GM19240 (cell line): ENCODE data around the gene SLC25A33.
A peak's percentile ranks its signal among the peaks of the same experiment; 100 is the strongest.
"Not testable (repeated sequence)": the region's sequence is repeated elsewhere in the genome, so short reads cannot be mapped to it uniquely, and the experiment has no call there.

Source experiments
- DNase-seq: peaks from one replicate; pipeline ENCODE4 v3.0.0; 2011; ENCODE audit warnings: low spot score; ENCODE audit not compliant: insufficient read length

Gene SLC25A33

GRCh38 chr1:9618909-9619679, 79.8 kb downstream of the SLC25A33 start:
- DNase-seq, result no peak

DNA sequence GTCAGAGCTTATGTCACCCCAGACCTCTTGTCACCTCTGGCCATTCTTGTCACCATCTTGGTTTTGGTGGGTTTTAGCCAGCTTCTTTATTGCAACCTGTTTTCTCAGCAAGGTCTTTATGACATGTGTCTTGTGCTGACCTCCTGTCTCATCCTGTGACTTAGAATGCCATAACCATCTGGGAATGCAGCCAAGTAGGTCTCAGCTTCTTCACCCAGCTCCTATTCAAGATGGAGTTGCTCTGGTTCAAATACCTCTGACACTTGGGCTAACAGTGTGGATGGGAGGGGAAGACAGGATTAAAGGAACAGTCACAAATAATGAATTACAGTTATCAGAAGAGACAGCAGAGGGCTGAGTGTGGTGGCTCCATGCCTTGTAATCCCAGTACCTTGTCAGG, 81.8 kb downstream of the SLC25A33 start:
- DNase-seq, result no peak

DNA sequence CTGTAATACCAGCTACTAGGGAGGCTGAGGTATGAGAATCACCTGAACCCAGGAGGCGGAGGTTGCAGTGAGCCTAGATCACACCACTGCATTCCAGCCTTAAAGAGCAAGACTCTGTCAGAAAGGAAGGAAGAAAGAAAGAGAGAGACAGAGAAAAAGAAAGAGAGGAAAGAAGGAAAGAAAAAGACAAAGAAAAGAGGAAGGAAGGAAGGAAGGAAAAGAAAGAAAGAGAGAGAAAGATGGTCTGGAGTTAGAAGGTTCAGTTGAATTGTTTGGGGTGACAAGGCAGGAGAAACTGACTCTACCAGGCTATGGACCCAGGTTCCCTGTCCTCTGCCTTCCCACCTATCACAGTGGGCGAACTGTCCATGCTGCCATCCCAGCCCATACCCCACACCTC, 84.8 kb downstream of the SLC25A33 start:
- DNase-seq, result no peak

GRCh38 chr1:9625030-9625429, 85.8 kb downstream of the SLC25A33 start:
- DNase-seq, result not testable (repeated sequence)

- DNase-seq, result peak; percentile 61
Observed at GRCh38 chr1:9626201-9626608, 86.9 kb downstream of the SLC25A33 start.

DNA sequence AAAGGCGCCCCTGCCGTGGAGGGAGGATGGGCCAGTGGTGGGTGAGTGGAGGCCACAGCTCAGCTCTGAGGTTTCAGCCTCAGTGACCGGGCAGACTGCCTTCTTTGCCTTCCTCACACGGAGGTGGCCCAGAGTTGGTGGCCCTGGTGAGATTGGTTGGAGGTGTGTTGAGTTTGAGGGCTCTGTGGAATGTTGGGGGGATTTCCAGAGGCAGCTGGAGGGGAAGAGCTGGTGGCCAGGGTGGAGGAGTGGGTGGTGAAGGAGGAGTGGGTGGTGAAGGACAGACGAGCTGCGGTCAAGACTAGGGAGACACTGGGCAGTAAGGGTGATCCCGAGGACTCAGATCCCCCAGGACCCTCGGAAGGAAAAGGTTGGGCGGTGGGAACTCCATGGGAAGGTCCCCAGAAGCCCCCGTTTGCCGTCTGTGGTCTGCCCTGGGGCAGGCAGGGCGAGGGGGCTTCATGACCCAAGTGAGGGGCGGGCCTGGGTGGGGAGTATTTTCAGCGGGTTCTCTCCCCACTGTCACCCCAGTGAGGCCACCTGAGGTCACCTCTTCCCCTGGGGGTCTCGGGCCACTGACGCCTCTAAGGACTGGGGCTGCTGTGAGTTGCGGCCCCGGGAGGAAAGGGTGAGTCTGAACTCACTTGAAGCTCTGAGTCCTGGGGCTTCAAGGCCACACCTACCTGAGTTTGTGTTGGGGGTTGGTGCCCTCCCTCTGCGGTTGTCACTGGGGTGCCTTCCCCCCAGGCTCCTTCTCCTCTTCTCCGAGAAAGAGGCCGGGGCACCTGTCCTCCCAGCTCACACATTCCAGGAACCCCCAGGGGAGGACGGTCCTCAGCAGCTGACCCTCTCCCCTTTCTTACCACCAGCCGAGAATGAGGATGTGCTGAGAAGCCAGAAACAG, 89.5 kb downstream of the SLC25A33 start:
- no peak for DNase-seq

DNA sequence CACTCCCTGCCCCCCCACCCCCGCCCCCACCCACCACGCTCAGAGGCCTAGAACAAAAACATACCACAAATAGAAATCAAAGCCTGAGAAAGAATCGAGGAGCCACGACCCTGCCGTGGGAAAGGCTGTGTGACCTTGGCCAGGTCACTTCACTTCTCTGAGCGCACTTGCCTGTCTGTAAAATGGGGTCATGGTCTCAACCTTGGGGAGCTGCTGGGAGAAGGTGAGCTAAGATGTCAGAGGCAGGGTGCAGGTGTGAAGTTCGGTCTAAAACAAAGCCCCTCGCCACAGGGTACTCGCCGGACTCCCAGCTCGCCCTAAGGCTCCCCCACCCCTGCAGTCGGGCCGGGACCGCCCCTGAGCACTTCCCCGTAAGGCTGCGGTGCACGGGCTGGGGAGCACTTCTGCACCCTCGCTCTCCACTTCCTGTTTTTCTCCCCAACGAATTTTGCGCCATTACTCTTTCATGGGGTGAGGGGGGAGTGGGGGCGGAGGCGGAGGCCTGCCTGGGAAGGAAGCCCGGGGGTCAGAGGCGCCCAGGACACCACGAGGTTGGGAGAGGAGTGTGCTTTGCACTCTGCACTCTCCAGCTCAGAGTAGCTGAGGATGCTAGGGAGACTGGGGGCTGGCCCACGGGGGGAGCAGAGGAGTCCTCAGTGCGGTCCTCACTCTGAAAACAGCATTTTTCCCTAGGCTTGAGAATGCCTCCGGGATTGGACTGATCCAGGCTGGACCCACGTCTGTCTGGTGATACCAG, 90.4 kb downstream of the SLC25A33 start:
- peak; percentile 46 for DNase-seq

- DNase-seq, result no peak
Observed at GRCh38 chr1:9630331-9631111, 91.3 kb downstream of the SLC25A33 start.

GRCh38 chr1:9631613-9632012, 92.3 kb downstream of the SLC25A33 start:
- no peak for DNase-seq

DNA sequence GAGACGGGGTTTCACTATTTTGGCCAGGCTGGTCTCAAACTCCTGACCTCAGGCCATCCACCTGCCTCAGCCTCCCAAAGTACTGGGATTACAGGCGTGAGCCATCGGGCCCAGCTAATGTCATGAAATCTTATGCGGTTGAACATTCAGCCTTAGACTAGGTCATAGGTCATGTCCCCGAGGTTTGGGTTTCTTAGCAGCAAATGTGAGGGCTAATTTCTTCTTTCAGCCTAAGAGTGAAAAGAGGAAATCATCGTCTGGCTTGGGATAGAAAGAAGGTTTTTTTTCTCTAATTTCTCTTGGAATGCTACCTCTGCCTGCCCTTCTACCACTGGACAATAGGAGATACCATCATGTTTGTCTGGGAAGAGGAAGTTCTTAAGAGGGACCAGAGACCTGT, 94.2 kb downstream of the SLC25A33 start:
- no peak for DNase-seq

GRCh38 chr1:9634582-9634981, 95.3 kb downstream of the SLC25A33 start:
- DNase-seq, result no peak
